Kidney (tissue), 14 donors: ENCODE results near the gene ATAD1. TPM values are rescaled to one million over a fixed set of nuclear protein-coding genes. Genes with fewer than 3 reads are reported as not detected.

Experiments used
- DNase-seq, 5 donors: peaks; one replicate each; pipeline ENCODE4 v3.0.0-alpha.2; 2013 to 2020
- FAIRE-seq: peaks from 2 replicates; lab custom pipeline; 2012; peaks lifted over from hg19 to GRCh38; lab: Jason Lieb, UNC
- H3K27ac ChIP-seq, 2 donors: one replicate each; pipeline ENCODE4 v1.7.0; 2013; ENCODE audit warnings: low read depth in 2 of 2, low read length in 2 of 2, inconsistent platforms in 1 of 2
- H3K27me3 ChIP-seq: one replicate; pipeline ENCODE4 v1.7.1; 2013; ENCODE audit warnings: low read length, inconsistent platforms; ENCODE audit not compliant: control insufficient read depth, insufficient read depth
- H3K36me3 ChIP-seq, 3 donors: one replicate each; pipeline versions ENCODE4 v1.7.0 to v1.7.1; 2013; ENCODE audit warnings: low read length in 3 of 3, control low read depth in 1 of 3, inconsistent platforms in 1 of 3; ENCODE audit not compliant: insufficient read depth in 3 of 3, control insufficient read depth in 2 of 3
- H3K4me1 ChIP-seq, 3 donors: one replicate each; pipeline versions ENCODE4 v1.7.0 to v1.7.1; 2013; ENCODE audit warnings: low read length in 3 of 3, inconsistent platforms in 1 of 3, low read depth in 1 of 3; ENCODE audit not compliant: control insufficient read depth in 2 of 3, insufficient read depth in 2 of 3
- H3K4me3 ChIP-seq, 3 donors: one replicate each; pipeline versions ENCODE4 v1.7.0 to v1.8.1; 2013; ENCODE audit warnings: low read length in 3 of 3, control low read depth in 1 of 3, inconsistent platforms in 1 of 3
- H3K9ac ChIP-seq, 3 donors: one replicate each; pipeline versions ENCODE4 v1.7.0 to v1.7.1; 2013; ENCODE audit warnings: low read length in 3 of 3, control low read depth in 1 of 3, inconsistent platforms in 1 of 3
- H3K9me3 ChIP-seq, 3 donors: one replicate each; pipeline versions ENCODE4 v1.7.0 to v1.7.1; 2013; ENCODE audit warnings: low read length in 3 of 3, control low read depth in 1 of 3, inconsistent platforms in 1 of 3; ENCODE audit not compliant: control insufficient read depth in 2 of 3, insufficient read depth in 1 of 3
- intact Hi-C: fragments of 100-400 bp; cut with DNase I; formaldehyde crosslinking; loops from one replicate; pipeline ENCODE4 v1.11.1; 2022
- polyA plus RNA-seq: library from polyadenylated mRNA; stranded (reverse); fragments of 350-450 nt; fragmentation: Illumina TruSeq; extraction: RNeasy Lipid Tissue Mini Kit (QIAGEN cat#74804); gene quantifications from one replicate; pipeline ENCODE4 v1.2.3, GENCODE V29; 2014; ENCODE audit warnings: low read depth, low replicate concordance; ENCODE audit not compliant: insufficient read depth
- total RNA-seq: library from RNA; stranded (reverse); fragmentation: NEBNext Ultra II Directional; extraction: Animal tissue kit (Norgen Biotek cat#: 25700); gene quantifications from one replicate; pipeline ENCODE4 v1.2.1, GENCODE V29; 2021
- TF ChIP-seq, protein P1 (sequence below): IDR thresholded peaks from 3 replicates; pipeline ENCODE4 v1.5.1; 2012; ENCODE audit warnings: mild to moderate bottlenecking, moderate library complexity, borderline replicate concordance; ENCODE audit not compliant: insufficient read depth; ENCODE audit errors: extremely low read depth
- donor health status: control.
- donor health status: control.
- donor health status: control.
- donor health status: control.
- donor health status: control.
- donor health status: DM: yes; HTN: yes; CAD: no.
- donor health status: Normal renal cell carcinoma (clear cell type).

ATAD1 gene
- total and polyA plus RNA-seq, 2 donors from 2014 or later, result 22.0 to 57.3 TPM

DNA sequence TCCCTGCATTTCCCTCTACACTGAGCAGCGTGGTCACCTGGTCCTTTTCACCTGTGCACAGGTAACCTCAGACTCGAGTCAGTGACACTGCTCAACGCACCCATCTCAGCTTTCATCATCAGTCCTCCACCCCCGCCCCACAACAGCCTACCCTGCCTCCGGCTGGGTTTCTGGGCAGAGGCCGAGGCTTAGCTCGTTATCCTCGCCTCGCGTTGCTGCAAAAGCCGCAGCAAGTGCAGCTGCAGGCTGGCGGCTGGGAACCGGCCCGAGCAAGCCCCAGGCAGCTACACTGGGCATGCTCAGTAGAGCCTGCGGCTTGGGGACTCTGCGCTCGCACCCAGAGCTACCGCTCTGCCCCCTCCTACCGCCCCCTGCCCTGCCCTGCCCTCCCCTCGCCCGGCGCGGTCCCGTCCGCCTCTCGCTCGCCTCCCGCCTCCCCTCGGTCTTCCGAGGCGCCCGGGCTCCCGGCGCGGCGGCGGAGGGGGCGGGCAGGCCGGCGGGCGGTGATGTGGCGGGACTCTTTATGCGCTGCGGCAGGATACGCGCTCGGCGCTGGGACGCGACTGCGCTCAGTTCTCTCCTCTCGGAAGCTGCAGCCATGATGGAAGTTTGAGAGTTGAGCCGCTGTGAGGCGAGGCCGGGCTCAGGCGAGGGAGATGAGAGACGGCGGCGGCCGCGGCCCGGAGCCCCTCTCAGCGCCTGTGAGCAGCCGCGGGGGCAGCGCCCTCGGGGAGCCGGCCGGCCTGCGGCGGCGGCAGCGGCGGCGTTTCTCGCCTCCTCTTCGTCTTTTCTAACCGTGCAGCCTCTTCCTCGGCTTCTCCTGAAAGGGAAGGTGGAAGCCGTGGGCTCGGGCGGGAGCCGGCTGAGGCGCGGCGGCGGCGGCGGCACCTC is 45.3 kb upstream of the ATAD1 start, which contains the start of the genes KLLN and PTEN:
TSS of gene KLLN (minus strand) at position 481 of the 891 bp plus-strand sequence. CDS start 1,046 bp downstream, outside the sequence.
TSS of gene PTEN (plus strand) at position 573 of the 891 bp plus-strand sequence. CDS start 845 bp downstream, outside the sequence.
- intact Hi-C loops, result no loop called here
- peaks cover 0 to 11% (median 6%) of the 10 kb centered on the region in 3 donors for H3K4me1 ChIP-seq

DNA sequence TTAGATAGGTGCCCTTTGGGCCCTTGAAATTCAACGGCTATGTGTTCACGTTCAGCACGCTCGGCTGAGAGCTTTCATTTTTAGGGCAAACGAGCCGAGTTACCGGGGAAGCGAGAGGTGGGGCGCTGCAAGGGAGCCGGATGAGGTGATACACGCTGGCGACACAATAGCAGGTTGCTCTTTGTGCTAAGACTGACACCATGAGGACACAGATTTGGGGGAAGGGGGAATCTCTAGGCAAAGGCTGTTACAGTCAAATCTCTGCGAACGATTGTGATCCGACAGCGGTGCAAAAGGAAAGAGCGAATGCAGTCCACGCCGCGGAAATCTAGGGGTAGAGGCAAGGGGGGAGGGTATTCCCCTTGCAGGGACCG is 44.6 kb upstream of the ATAD1 start:
- FAIRE-seq (no peak), DNase-seq (no peak)
- TF ChIP-seq, protein P1, sequence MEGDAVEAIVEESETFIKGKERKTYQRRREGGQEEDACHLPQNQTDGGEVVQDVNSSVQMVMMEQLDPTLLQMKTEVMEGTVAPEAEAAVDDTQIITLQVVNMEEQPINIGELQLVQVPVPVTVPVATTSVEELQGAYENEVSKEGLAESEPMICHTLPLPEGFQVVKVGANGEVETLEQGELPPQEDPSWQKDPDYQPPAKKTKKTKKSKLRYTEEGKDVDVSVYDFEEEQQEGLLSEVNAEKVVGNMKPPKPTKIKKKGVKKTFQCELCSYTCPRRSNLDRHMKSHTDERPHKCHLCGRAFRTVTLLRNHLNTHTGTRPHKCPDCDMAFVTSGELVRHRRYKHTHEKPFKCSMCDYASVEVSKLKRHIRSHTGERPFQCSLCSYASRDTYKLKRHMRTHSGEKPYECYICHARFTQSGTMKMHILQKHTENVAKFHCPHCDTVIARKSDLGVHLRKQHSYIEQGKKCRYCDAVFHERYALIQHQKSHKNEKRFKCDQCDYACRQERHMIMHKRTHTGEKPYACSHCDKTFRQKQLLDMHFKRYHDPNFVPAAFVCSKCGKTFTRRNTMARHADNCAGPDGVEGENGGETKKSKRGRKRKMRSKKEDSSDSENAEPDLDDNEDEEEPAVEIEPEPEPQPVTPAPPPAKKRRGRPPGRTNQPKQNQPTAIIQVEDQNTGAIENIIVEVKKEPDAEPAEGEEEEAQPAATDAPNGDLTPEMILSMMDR, result no peak
- Histone ChIP-seq H3K4me3 (peak overlapping the region; percentile 88 to 97 (median 93)), H3K27me3 (no peaks in the 10 kb centered on the region), H3K9ac (peak overlapping the region; percentile 69 to 92 (median 83)), H3K27ac (peak overlapping the region; percentile 92 to 96), H3K4me1 (peaks cover 0 to 11% (median 6%) of the 10 kb centered on the region in 3 donors), H3K9me3 (no peaks in the 10 kb centered on the region), H3K36me3 (no peaks in the 10 kb centered on the region)
- intact Hi-C loops, result no loop called here

More for the DNA sequence above, 45.3 kb upstream of the ATAD1 start, which contains the start of the genes KLLN and PTEN:
- Histone ChIP-seq H3K27ac (peak within 1 kb of the TSS; percentile 92 to 96), H3K36me3 (no peaks in the 10 kb centered on the region), H3K9me3 (no peaks in the 10 kb centered on the region), H3K4me3 (peak within 1 kb of the TSS; percentile 97 to 99 (median 97)), H3K27me3 (no peaks in the 10 kb centered on the region), H3K9ac (peak within 1 kb of the TSS; percentile 83 to 94 (median 92))
- TF ChIP-seq, protein P1, result no peak
- no peak for FAIRE-seq
- peak; percentile 95 to 97 (median 97) for DNase-seq

DNA sequence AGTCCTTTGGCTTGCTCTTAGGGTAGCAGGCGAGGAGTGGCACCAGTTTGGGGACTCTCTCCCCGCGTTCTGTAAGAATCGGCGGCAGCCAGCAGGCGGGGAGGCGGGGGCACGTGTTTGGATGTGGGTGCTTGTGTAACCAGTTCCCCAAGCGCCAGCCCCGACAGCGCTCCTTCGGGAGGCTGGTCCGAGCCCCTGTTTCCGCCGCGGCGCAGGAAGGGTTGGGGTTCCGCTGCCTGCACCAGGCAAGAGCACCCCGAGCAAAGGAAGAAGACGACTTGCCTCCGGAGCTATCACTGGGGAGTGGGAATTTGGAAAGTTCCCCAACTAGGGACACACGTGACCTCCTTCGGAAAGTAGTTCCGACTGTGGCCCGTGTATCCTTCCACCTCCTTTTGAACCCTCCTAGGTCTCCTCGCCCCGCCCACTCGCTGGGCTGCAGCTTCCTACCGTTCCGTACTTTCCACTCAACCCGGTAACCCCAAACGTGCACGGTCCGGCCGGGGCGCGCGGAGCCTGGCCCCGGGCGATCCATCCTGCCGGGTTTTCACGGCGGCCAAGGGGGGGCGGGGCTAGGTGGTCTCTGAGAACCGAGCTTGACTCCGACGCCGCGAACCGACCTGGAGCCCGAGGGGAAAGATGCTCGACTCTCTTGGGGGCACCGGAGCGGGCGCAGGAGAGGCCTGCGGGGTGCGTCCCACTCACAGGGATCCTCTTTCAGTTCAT is 44.1 kb upstream of the ATAD1 start:
- no peaks in the 10 kb centered on the region for H3K36me3 ChIP-seq
- DNase-seq (peak; percentile 98 to 99 (median 99)), FAIRE-seq (no peak)
- H3K9me3 ChIP-seq, result no peaks in the 10 kb centered on the region
- peak overlapping the region; percentile 75 to 92 (median 83) for H3K9ac ChIP-seq
- H3K27ac ChIP-seq, result peak overlapping the region; percentile 96
- TF ChIP-seq, protein P1, result no peak
- peak overlapping the region; percentile 88 to 97 (median 93) for H3K4me3 ChIP-seq
- intact Hi-C loops, result no loop called here
- peaks cover 0 to 11% (median 6%) of the 10 kb centered on the region in 3 donors for H3K4me1 ChIP-seq
- H3K27me3 ChIP-seq, result no peaks in the 10 kb centered on the region
